Measurements from ENCODE around the gene TOMM20.

Gene TOMM20

DNA sequence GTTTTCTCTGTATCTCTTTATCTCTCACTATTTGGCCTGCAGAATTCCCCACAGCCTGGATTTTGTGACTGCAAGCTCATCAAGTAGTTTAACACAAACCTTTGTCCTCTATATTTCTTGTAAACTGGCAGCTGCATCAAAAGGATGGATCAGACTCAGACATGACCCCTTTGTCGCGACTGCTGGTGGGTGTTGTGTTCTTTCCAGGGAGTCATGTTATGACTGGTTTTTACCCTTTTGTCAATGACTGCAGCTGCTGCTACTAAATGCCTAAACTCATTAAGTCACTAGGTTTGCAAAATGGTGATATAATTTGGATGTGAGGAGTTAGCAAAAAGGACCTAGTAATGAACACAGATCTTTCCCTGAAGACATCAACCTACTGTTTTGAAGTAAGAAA is 10.2 kb upstream of the TOMM20 start:
- TF ChIP-seq POLR2AphosphoS5 (IDR thresholded peaks at IDR 0.05; ENCODE audit: low read depth, low read length): no peak
- TF ChIP-seq FOXP2 (optimal IDR thresholded peaks at IDR 0.05; ENCODE audit: borderline replicate concordance, extremely low read depth, extremely low read length, insufficient read depth): no peak
- TF ChIP-seq SIN3A (IDR thresholded peaks at IDR 0.05; ENCODE audit: borderline replicate concordance, insufficient read depth, low read length): no peak
- TF ChIP-seq, protein P1, sequence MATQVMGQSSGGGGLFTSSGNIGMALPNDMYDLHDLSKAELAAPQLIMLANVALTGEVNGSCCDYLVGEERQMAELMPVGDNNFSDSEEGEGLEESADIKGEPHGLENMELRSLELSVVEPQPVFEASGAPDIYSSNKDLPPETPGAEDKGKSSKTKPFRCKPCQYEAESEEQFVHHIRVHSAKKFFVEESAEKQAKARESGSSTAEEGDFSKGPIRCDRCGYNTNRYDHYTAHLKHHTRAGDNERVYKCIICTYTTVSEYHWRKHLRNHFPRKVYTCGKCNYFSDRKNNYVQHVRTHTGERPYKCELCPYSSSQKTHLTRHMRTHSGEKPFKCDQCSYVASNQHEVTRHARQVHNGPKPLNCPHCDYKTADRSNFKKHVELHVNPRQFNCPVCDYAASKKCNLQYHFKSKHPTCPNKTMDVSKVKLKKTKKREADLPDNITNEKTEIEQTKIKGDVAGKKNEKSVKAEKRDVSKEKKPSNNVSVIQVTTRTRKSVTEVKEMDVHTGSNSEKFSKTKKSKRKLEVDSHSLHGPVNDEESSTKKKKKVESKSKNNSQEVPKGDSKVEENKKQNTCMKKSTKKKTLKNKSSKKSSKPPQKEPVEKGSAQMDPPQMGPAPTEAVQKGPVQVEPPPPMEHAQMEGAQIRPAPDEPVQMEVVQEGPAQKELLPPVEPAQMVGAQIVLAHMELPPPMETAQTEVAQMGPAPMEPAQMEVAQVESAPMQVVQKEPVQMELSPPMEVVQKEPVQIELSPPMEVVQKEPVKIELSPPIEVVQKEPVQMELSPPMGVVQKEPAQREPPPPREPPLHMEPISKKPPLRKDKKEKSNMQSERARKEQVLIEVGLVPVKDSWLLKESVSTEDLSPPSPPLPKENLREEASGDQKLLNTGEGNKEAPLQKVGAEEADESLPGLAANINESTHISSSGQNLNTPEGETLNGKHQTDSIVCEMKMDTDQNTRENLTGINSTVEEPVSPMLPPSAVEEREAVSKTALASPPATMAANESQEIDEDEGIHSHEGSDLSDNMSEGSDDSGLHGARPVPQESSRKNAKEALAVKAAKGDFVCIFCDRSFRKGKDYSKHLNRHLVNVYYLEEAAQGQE (IDR thresholded peaks at IDR 0.05; ENCODE audit: insufficient read depth in 1 of 2, low read depth in 2 of 2, low read length in 2 of 2): no peak
- TF ChIP-seq TAF1 (IDR thresholded peaks at IDR 0.05; ENCODE audit: borderline replicate concordance, insufficient read depth, low read length): no peak

DNA sequence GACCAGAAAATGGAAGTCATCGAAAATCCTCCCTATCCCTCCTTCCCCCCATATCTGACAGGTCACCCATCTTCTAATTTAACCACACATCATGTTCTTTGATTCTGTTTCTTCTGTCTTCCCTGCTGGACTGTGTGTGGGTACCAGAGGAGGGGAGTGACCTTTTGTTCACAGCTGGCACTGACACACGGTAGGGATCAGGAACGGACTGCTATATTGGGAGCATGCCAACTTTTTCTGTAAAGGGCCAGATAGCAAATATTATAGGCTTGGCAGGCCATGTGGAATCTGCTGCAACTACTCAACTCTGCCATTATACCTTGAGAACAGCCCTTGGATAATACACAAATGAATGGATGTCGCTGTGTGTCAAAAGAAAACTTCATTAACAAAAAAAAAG is 7.5 kb upstream of the TOMM20 start:
- TF ChIP-seq POLR2AphosphoS5 (IDR thresholded peaks at IDR 0.05; ENCODE audit: low read depth, low read length): no peak
- TF ChIP-seq, protein P1 (IDR thresholded peaks at IDR 0.05; ENCODE audit: insufficient read depth in 1 of 2, low read depth in 2 of 2, low read length in 2 of 2): no peak
- TF ChIP-seq TAF1 (IDR thresholded peaks at IDR 0.05; ENCODE audit: borderline replicate concordance, insufficient read depth, low read length): no peak
- TF ChIP-seq SIN3A (IDR thresholded peaks at IDR 0.05; ENCODE audit: borderline replicate concordance, insufficient read depth, low read length): no peak
- no peak for TF ChIP-seq FOXP2 (optimal IDR thresholded peaks at IDR 0.05; ENCODE audit: borderline replicate concordance, extremely low read depth, extremely low read length, insufficient read depth)

DNA sequence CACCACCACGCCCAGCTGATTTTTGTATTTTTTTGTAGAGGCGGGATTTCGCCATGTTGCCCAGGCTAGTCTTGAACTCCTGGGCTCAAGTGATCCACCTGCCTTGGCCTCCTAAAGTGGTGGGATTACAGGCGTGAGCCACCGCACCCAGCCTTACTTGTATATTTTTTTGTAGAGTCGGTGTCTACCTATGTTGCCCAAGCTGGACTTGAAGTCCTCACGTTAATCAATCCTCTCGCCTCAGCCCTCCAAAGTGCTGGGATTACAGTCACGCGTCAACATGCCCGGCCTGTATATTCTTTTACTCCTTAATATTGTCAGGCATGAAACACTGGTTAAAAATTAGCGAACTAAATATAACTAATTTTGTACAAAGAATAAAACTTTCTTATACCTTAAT is 5.5 kb upstream of the TOMM20 start:
- TF ChIP-seq SIN3A (IDR thresholded peaks at IDR 0.05; ENCODE audit: borderline replicate concordance, insufficient read depth, low read length): no peak

- no peak for TF ChIP-seq TAF1 (IDR thresholded peaks at IDR 0.05; ENCODE audit: borderline replicate concordance, insufficient read depth, low read length)
- TF ChIP-seq FOXP2 (optimal IDR thresholded peaks at IDR 0.05; ENCODE audit: borderline replicate concordance, extremely low read depth, extremely low read length, insufficient read depth): no peak
- TF ChIP-seq SIN3A (IDR thresholded peaks at IDR 0.05; ENCODE audit: borderline replicate concordance, insufficient read depth, low read length): no peak
- TF ChIP-seq, protein P1 (IDR thresholded peaks at IDR 0.05; ENCODE audit: insufficient read depth in 1 of 2, low read depth in 2 of 2, low read length in 2 of 2): no peak
- TF ChIP-seq POLR2AphosphoS5 (IDR thresholded peaks at IDR 0.05; ENCODE audit: low read depth, low read length): no peak
Observed at GRCh38 chr1:235133086-235133485, 4.4 kb upstream of the TOMM20 start.

DNA sequence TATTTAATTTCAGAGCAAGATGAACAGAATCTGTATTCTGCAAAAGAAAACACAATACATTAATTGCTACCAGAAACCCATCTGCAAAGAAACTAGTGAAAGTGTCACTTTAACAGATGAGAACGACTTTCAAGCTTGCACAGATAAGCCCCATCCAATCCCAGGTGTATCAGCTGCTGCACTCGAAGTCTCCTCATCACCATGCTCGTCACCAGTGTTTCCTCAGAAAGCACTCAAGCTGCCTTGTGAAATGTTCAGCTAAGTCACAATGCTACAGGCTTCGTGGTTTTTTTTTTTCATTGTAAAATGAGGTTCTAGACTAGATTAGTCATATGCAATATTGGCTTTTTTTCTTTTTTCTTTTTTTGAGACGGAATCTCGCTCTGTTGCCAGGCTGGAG is 3.3 kb upstream of the TOMM20 start:
- no peak for TF ChIP-seq POLR2AphosphoS5 (IDR thresholded peaks at IDR 0.05; ENCODE audit: low read depth, low read length)
- TF ChIP-seq FOXP2 (optimal IDR thresholded peaks at IDR 0.05; ENCODE audit: borderline replicate concordance, extremely low read depth, extremely low read length, insufficient read depth): no peak
- TF ChIP-seq, protein P1 (IDR thresholded peaks at IDR 0.05; ENCODE audit: insufficient read depth in 1 of 2, low read depth in 2 of 2, low read length in 2 of 2): no peak
- no peak for TF ChIP-seq SIN3A (IDR thresholded peaks at IDR 0.05; ENCODE audit: borderline replicate concordance, insufficient read depth, low read length)
